HG03159 (cell line): ENCODE data around the gene MRPL36.
"Not testable (repeated sequence)": the region's sequence is repeated elsewhere in the genome, so short reads cannot be mapped to it uniquely, and the experiment has no call there.

Experiments used
- ATAC-seq: cut with Tn5 transposase; IDR thresholded peaks from one replicate; pipeline ENCODE4 v1.9.1; 2021; ENCODE audit warnings: mild to moderate bottlenecking, moderate library complexity; ENCODE audit not compliant: unreplicated experiment

MRPL36 gene

DNA sequence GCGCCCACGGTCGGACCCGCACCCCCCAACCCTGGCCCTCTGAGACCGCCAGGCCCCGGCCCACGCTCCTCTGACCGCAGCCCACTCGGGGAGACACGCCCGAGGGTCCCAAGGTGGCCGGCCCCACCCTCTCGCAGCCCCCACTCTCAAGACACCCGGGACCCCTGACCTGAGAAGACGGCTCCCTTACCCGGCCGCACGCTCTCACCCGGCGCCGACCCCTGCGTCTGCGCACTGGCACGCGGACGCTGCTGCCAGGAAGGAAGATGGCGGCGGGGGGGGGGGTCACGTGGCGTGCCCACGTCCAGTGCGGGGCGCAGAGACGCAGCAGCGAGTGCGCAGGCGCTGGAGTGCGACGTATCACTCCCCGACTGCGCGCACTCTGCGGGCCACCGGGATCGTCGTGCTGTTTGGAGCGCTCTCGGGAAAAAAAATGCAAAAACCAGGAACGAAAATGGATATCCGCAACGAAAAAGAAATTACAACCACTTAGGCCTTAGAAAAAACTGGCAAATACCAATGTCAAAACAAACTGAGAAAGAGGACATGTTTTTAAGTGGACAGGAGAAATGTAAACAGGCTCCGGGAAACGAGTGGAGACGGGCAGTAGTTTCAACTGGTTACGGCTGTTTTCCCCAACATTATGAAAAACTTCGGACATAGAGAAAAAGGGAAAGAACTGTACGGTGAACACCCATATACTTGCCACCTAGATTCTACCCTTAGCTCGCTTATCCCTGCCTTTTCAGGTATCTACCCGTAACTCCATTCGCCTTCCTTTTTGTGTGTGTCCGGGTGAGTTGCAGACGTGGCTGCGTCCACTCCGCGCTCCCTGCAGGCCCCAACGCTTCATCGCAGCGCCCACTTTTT, at the start of gene MRPL36:
TSS of gene MRPL36 (minus strand) at position 236 of the 870 bp plus-strand sequence. CDS start 902 bp downstream, outside the sequence.
- ATAC-seq, result peak; percentile 45

DNA sequence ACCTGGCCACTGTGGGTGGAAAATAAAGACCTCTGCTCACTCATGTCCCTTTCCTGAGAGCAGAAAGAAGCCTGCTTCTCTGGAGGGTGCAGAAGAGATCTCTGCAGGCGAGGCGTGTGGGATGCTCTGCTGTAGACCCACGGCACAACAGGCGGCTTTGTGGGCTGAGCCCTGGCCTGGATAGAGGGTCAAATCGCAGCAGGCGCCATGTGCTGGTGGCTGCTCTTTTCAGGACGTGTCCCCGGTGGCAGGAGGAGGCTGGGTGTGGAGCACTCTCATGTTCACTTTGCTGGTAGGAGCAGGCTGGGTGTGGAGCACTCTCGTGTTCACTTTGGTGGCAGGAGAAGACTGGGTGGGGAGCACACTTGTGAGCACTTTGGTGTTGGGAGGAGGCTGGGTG, 48.0 kb upstream of the MRPL36 start:
- ATAC-seq, result no peak

DNA sequence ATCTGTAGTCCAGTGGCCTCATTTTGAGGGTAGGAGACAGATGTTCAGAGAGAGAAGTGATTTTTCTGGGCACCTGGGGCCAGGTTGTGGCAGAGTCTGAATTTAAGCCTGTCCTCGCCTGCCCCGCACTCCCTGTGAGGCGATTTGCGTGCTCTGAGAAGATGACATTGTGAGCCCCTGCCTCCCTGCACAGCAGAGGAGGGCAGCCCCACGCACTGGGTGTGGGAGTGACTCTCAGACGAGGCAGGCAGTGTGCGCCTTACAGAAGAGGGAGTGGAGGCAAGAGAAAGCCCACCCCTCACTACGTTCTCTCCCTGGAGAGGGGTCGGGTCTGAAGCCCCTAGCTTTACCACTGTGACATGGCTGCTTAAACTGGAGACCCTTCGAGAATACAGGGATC, 47.4 kb upstream of the MRPL36 start:
- ATAC-seq, result no peak

DNA sequence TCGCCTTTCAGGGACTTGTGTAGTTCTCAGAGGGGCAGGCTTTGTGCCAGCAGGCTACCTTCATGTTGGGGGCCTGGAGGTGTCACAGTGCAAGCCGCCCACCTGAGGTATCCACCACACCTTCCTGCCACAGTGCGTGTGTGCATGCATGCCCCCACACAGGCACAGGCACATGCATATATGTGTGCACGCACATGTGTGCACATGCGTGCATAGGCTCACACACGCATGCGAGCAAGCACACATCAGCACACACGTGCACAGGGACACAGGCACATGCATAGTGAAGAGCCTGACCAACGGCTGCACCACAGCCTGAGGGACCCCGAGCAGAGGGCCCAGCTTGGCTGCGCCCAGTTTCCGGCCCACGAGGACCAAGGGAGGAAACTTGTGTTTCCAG, 46.9 kb upstream of the MRPL36 start:
- no peak for ATAC-seq

DNA sequence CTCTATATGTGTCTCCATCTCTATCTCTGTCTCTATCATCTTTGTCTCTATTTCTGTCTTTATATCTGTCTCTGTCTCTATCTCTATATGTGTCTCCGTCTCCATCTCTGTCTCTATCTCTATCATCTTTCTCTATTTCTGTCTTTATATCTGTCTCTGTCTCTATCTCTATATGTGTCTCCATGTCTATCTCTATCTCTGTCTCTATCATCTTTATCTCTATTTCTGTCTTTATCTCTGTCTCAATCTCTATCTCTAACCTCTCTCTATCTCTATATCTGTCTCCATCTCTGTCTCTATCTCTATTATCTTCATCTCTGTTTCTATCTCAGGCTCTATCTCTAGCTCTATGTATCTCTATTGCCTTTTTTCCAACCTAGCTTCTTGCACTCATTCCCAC, 46.1 kb upstream of the MRPL36 start:
- no peak for ATAC-seq

DNA sequence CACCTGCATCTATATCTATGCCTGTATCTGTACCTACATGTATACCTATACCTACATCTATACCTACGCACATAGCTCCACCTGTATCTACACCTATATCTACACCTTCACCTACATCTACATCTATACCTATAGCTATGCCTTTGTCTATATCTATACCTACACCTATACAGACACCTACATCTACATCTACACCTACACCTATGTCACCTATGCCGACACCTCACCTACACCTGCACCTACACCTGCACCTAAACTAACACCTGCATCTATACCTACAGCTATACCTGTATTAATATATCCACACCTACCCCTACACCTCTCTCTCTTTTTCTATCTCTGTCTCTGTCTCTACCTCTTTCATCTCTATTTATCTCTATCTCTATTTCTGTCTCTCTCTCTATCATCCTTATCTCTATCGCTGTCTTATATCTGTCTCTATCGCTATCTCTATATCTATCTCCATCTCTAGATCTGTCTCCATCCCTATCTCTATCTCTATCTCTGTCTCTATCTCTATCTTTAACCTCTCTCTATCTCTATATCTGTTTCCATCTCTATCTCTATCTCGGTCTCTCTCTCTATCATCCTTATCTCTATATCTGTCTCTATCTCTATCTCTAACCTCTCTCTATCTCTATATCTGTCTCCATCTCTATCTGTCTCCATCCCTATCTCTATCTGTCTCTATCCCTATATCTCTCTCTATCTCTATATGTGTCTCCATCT, 45.2 kb upstream of the MRPL36 start:
- ATAC-seq, result no peak

DNA sequence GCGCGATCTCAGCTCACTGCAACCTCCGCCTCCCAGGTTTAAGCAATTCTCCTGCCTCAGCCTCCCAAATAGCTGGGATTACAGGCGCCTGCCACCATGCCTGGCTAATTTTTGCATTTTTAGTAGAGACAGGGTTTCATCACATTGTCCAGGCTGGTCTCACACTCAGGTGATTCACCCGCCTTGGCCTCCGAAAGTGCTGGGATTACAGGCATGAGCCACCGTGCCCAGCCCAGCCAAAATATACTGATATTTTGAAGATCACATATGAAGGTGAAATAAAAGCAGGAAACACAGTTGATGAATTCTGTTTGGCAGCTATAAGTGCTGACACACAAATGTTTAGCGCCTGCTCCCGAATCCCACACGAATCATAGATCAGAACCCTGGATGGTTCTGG, 44.1 kb upstream of the MRPL36 start:
- ATAC-seq, result not testable (repeated sequence)

DNA sequence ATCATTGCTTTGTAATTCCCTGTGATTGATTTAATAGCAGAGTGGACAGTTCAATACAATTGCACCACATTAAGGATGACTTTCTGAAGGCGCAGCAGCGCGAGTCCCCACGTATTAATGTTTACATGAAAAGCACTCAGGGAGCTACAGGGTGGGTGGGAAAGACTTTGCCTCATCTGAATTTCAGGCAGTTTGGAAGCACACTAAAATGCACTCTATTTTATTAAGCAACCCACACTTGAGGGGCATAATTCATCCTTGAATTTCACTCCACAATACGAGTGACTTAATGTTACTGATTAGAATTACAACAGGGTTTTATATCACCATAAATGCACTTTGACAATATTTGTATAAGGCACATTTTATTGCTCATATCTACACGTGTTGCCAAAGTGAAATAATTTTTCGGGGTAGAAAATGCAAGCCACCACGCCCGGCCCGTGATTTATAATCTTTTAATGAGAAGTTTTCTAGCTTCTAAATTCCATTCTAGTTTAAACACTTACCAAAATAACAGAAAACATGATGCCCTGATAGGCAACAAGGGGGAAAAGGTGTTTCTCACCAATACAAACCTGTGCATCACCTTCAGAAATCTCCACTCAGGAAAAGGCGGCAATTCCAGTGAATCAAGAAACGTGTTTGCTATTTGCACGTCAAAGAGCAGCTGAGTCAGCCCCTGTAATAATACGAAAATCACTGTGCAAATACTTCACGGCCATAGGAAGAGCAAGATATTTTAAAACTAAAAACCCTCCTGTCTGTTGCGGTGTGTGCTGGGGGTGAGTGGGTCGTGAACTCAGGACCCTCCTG, 42.6 kb upstream of the MRPL36 start:
- ATAC-seq, result no peak

DNA sequence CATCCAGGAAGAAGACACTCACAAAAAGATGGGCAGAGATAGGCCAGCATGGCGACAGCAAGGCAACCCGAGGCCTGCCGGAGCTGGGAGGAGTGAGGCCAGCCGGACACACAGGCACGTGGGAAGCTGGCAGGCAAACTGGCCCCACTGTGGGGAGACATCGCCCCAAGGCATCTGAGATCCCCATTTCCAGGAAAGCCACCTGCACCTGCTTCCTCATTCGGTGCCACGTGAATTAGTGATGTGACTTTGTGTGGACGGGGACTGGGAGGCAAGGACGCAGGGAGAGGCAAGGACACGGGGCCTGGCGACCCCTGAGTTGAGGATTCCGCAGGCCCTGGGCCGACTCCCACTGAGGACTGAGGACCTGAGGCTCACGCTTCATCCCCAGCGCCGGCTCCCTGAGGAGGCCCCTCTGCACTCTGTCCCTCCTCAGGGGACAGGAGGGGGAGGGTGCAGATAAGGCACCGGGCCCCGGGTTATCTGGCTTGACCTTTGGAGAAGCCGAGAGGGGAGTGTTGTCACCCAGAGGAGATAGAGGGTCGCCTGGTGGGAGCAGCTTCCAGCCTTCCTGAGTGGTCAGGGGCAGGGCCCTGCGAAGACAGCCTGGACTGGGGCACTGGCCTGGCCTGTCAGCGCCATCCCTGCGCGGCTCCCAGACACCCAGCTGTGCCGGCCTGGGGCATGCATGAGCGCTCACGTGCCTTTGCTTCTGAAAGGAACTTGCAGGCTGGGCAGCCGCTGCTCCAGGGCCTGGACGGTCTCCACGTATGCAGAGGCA, 41.3 kb upstream of the MRPL36 start:
- ATAC-seq, result no peak

DNA sequence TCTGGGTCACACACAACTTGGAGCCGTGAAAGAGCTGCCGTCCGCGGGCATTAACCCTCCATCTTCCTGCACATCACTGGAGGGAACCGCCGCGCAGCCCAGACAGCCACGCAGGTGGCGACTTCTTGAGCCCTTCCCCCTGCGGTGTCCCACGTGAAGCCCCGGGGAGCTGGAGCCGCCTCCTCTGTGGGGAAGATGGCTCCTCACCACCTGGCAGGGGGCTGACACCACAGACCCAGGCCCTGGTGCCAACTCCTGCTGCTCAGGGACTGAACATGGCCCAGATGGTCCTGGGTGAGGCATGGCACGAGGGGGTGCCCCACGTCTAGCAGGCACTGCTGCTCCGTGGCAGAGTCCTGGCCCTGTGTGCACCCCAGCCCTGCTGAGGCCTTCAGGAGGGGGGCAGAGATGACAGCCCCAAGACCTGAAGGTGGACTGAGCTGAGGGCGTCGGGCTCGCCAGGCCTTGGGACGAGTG, 40.5 kb upstream of the MRPL36 start:
- ATAC-seq, result no peak

DNA sequence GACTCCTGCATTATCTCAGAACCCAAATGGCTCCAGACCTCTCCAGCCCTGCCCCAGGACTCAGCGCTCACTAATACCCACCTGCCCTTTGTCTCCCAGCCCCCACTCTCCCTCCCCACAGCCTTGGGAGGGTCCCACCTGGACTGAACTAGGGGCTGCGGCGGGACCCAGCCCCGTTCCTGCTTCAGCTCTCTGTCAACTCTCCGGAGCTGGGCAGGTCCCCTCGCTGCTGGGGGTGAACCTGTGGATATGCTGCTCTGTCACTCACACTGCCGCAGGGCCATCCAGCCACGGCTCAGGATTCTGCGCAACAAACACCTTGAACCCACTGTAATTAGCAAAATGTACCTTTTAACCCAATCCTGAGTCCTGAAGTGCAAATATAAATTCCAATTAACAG, 38.4 kb upstream of the MRPL36 start:
- ATAC-seq, result no peak

DNA sequence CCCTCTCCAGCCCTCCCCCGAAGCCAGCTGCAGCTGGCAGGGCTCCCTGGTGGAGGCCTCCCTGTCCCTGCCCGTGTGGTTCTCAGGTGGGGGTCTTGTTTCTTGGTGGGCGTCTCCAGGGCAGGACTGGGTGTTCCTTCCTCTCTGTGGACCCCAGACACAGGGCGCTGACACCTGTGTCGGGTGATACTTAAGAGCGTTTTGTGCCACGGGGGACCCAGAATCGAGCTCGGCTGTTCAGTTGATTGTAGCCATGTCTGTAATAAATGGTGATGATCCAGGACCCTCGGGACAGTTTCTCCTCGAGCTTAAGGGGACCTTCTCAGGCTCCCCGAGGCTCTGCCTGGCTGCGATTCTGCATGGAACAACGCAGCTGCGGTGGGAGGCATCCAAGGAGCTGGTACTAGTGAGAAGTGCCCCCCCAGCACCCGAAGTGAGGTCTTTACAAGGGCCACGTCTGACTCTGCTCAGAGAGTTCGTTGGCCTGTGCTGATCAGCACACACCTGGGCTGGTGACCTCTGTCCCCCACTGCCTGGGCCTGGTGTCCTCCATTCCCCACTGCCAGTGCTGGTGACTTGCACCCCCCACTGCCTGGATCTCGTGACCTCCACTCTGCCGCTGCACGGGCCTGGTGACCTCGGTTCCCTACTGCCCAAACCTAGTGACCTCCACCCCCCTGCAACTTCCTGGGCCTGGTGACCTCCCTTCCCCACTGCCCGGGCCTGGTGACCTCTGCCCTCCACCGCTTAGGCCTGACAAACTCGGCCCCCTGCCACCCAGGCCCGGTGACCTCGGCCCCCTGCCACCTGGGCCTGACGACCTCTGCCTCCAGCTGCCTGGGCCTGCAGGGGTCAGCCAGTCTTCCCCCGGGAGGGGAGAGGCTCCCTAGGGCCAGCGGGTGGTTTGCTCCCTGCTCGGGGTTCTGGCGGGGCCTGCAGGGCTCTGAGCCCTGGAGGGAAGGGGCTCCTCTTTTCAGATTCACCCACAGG, 37.5 kb upstream of the MRPL36 start:
- no peak for ATAC-seq

DNA sequence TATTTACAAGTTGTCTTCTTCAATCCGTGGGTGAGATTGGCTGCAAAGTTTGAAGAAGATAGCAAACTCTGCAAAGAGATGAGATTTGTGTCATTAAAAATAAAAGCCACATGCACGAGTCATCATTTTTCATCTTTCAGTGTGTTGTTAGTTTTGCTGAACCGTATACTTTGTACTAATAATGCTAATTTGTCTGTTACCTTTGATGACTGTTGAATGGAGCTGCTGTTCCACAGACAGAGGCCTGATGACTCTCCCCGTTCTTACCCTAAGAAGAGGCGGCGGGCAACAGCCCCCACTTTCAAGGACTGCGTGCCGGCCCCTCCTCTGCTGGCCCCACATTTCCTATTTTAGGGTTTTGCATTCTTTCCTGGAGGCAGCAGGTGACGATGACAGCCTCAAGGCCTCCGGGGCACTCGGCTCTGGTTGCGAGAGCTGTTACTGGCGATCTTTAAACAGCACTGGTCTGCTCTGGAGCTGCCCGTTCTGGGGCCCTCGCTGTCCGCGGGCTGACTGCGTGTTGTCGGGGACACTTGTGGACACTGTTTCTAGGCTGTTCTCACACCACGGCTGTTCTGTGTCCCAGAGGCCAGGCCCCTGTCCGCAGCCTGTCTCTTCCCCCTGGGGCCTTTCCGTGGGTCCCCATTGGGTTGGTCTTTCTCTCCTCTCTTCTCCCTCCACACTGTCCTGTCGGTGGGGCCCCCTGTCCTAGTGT, 36.7 kb upstream of the MRPL36 start:
- no peak for ATAC-seq

DNA sequence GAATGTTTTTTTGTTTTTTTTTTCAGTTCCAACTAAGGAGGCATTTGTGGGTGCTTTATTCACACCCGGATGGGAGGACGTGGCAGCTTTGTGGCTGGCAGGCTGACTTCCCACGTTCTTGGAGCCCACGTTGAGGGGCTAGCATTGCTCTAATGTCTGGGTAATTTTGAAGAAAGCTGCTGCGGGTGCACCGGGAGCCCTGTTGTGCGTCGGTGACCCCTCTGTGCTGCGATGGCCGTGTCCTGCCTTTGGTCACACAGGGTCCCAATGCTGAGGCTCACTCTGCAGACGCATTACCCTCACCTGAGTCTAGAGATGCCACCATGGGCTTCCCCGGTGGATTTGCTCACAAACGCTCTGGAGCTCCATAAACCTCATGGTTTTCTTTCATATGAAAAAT, 35.8 kb upstream of the MRPL36 start:
- no peak for ATAC-seq

DNA sequence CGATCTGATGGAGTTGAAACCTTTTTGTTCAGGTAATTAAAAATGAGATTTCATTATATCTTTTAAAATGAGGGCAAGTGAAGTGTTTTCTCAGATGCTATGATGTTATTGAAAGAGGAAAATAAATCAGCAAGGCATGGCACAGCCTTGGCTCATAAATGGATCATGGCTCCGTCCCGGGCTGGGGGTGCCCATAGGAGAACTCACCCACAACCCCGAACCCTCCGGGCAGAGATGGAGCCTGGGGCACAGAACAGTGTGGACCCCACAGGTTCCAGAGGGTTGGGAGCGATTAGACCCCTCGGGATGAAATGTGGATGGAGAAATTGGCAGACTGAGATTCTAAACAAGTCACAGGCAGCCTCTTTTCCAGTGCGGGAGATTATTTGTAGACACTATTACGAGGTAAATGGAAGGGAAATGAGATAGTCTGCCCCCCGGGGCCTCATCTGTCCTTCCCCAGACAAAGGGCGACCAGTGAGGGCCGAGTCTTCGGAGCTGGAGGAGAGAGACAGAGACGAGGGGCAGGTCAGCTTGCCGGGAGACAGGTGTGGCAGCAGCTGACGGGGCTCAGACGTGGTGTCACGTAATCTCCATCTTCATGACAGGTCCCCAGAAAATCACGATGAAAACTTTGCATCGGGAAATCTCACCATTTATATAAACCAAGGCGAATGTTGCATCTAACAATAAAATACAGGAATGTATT, 35.2 kb upstream of the MRPL36 start:
- no peak for ATAC-seq

DNA sequence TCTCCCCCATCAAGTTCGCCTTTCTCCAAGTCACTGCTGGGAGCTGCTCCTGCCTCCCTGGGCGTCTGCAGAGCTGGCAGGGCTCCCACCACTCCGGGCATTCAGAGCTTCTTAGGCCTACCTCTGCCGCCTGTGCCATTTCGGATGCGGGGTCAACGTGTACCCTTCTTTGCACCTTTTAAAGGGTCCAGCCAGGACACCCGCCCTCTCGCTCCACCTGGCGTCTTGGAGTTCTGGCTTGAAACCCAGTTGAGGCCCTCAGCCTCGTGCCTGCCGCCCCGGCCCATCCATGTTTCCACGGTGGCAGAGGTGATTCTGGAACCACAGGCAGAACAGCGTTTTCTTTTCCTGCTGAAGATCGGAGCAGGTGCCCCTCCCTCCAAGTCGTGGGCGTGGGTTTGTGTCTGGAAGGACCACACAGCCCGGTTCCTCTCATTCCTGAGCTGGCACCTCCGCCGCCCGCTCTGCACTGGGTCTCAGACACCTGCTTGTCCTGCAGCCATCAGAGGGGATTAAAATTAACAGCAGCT, 34.5 kb upstream of the MRPL36 start:
- ATAC-seq, result no peak

DNA sequence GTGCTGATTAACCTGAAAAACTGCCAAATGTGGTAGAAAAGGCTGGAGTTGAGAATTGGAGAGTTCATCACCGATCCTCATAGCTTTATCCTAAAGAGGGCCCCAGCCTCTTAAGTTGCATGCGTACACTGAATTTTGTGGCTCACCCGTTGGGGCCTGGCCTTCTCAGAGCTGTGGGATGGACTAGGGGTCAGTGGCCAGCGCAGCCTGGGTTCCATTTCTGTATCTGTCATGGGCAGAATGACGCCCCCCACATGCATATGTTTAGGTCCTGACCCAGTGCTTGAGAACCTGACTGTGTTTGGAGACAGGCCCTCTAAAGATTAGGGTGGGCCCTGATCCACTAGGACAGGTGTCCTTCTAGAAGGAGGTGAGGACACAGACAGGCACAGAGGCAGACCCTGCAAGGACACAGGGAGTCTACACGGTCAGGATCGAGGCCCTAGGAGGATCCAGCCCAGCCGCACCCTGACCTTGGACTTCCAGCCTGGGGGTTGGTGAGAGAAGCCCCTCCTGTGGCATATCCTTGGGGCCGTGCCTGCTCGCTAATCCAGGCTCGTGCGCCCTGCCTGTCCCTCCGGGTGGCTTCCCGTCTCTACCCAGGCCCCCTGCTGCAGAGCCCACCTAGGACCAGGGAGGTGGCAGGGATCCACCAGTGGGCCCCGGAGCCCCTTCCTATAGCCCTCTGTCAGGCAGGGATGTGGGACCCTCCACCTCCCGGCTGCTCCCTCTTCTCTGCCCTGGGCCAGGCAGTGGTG, 33.8 kb upstream of the MRPL36 start:
- ATAC-seq, result no peak
